GM11168 (cell line): ENCODE results near the gene ZNF653.

Source experiments
- in situ Hi-C: fragments of 300-500 bp; cut with MboI; formaldehyde crosslinking; loops from one replicate; pipeline ENCODE4 v1.12.0; 2022; ENCODE audit warnings: low sequenced_read_pairs; ENCODE audit not compliant: unreplicated experiment

Gene ZNF653

GRCh38 chr19:11519138-11519537, 13.5 kb upstream of the ZNF653 start:
- in situ Hi-C loops = no loop called here

GRCh38 chr19:11513946-11514345, 8.3 kb upstream of the ZNF653 start:
- in situ Hi-C loops = no loop called here

- in situ Hi-C loops = no loop called here
Measured at GRCh38 chr19:11510444-11510843, 4.8 kb upstream of the ZNF653 start.

- in situ Hi-C loops = no loop called here
Measured at GRCh38 chr19:11507370-11508078, 1.9 kb upstream of the ZNF653 start.

GRCh38 chr19:11506967-11507366, 1.3 kb upstream of the ZNF653 start:
- in situ Hi-C loops = no loop called here

GRCh38 chr19:11506101-11506555, 489 bp upstream of the ZNF653 start:
- in situ Hi-C loops = no loop called here

GRCh38 chr19:11505032-11505503, 571 bp downstream of the ZNF653 start:
- in situ Hi-C loops = no loop called here

GRCh38 chr19:11504502-11505031, 1.1 kb downstream of the ZNF653 start:
- in situ Hi-C loops = no loop called here

- in situ Hi-C loops = no loop called here
Measured at GRCh38 chr19:11499890-11500420, 5.7 kb downstream of the ZNF653 start.

GRCh38 chr19:11499220-11499726, 6.4 kb downstream of the ZNF653 start:
- in situ Hi-C loops = no loop called here

- in situ Hi-C loops = no loop called here
Measured at GRCh38 chr19:11496391-11497163, 9.1 kb downstream of the ZNF653 start.

GRCh38 chr19:11495885-11496284, 9.8 kb downstream of the ZNF653 start:
- in situ Hi-C loops = no loop called here

- in situ Hi-C loops = no loop called here
Measured at GRCh38 chr19:11495481-11495880, 10.2 kb downstream of the ZNF653 start.

GRCh38 chr19:11494634-11495285, 10.9 kb downstream of the ZNF653 start:
- in situ Hi-C loops = no loop called here

GRCh38 chr19:11489378-11489777, 16.3 kb downstream of the ZNF653 start:
- in situ Hi-C loops = loop anchor here (10.0 kb wide), 1 partner anchor 205 kb away; no protein-coding TSS in a partner anchor

- in situ Hi-C loops = loop anchor here (10.0 kb wide), 1 partner anchor 202 kb away; no protein-coding TSS in a partner anchor
Measured at GRCh38 chr19:11486661-11487503, 18.8 kb downstream of the ZNF653 start.

- in situ Hi-C loops = loop anchor here (10.0 kb wide), 1 partner anchor 201 kb away; no protein-coding TSS in a partner anchor
Measured at GRCh38 chr19:11485245-11485837, 20.3 kb downstream of the ZNF653 start.

- in situ Hi-C loops = loop anchor here (10.0 kb wide), 1 partner anchor 199 kb away; no protein-coding TSS in a partner anchor
Measured at GRCh38 chr19:11483366-11484111, 22.1 kb downstream of the ZNF653 start.
